Muscle layer of duodenum (tissue), 2 donors: ENCODE results near the gene SLC3A2.
"Not testable (repeated sequence)": the region's sequence is repeated elsewhere in the genome, so short reads cannot be mapped to it uniquely, and the experiment has no call there.

Experiments
- H3K27ac ChIP-seq: one replicate; pipeline ENCODE4 v1.7.0; 2013; ENCODE audit warnings: mild to moderate bottlenecking, low read length
- H3K27me3 ChIP-seq: one replicate; pipeline ENCODE4 v1.7.0; 2013; ENCODE audit warnings: low read depth, mild to moderate bottlenecking, control low read depth, low read length
- H3K36me3 ChIP-seq, 2 donors: one replicate each; pipeline ENCODE4 v1.7.0; 2013; ENCODE audit warnings: low read length in 2 of 2, control low read depth in 1 of 2, mild to moderate bottlenecking in 1 of 2; ENCODE audit not compliant: insufficient read depth in 2 of 2, control insufficient read depth in 1 of 2
- H3K4me1 ChIP-seq, 2 donors: one replicate each; pipeline ENCODE4 v1.7.0; 2013; ENCODE audit warnings: low read length in 2 of 2, mild to moderate bottlenecking in 2 of 2, control low read depth in 1 of 2, moderate library complexity in 1 of 2; ENCODE audit not compliant: insufficient read depth in 2 of 2, control insufficient read depth in 1 of 2
- H3K4me3 ChIP-seq, 2 donors: one replicate each; pipeline ENCODE4 v1.7.0; 2013; ENCODE audit warnings: low read length in 2 of 2, low read depth in 1 of 2, mild to moderate bottlenecking in 1 of 2
- H3K9me3 ChIP-seq, 2 donors: one replicate each; pipeline ENCODE4 v1.7.0; 2013; ENCODE audit warnings: low read length in 2 of 2, control low read depth in 1 of 2, mild to moderate bottlenecking in 1 of 2; ENCODE audit not compliant: control insufficient read depth in 1 of 2
- donor health status: healthy.

Gene SLC3A2

GRCh38 chr11:62880803-62881578 lies at the start of gene SLC3A2:
Gene SLC3A2, plus strand, starts transcription at chr11:62880896. Its CDS starts 128 bp downstream, at chr11:62881024.
- Histone ChIP-seq H3K4me1 (peaks cover 25 to 50% of the 10 kb centered on the region in 2 donors), H3K27me3 (no peaks in the 10 kb centered on the region)

DNA sequence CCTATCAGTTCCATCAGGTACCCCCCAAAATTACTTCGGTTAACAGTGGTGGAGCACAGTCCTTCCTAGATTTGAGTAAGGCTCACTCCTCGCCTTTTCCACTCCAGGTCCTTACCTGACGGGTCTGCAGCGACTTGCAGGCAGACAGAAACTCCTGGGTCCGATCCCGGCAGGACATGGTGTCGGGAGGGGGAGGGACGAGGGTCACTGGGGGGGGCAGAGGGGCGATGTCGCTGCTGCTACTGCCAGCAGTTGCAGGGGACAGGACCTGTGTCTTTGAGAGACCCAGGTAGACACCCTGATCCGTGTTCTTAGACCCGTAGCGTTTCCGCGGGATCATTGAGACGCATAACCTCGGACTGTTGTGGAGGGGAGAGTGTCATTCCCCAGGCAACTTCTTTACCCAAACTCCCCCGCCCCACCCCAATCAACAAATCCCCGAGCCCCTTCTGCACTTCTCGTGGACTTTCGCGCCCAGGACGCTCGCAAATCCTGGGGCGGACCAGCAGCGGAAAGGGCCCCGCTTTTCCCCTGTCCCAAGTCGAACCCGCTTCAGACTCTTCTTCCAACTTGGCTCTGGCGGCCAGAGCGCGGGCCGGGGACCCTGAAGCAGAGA lies 49.7 kb upstream of the SLC3A2 start:
- H3K4me1 ChIP-seq: peaks cover 8 to 37% of the 10 kb centered on the region in 2 donors
- H3K36me3 ChIP-seq: peaks cover 26 to 31% of the 10 kb centered on the region in 2 donors
- peak overlapping the region; percentile 97 for H3K27ac ChIP-seq
- H3K9me3 ChIP-seq: no peaks in the 10 kb centered on the region
- H3K27me3 ChIP-seq: no peaks in the 10 kb centered on the region
- H3K4me3 ChIP-seq: peak overlapping the region; percentile 90 to 94

More at GRCh38 chr11:62880803-62881578, at the start of gene SLC3A2:
- H3K4me3 ChIP-seq: peak within 1 kb of the TSS; percentile 94 to 97
- no peaks in the 10 kb centered on the region for H3K9me3 ChIP-seq
- H3K27ac ChIP-seq: peak within 1 kb of the TSS; percentile 99
- H3K36me3 ChIP-seq: peaks cover 32 to 51% of the 10 kb centered on the region in 2 donors

GRCh38 chr11:62831520-62832335 lies 49.0 kb upstream of the SLC3A2 start, which contains the start of gene STX5:
Gene STX5, minus strand, starts transcription at chr11:62832051. Its CDS starts 808 bp downstream, at chr11:62831243.
- H3K4me3 ChIP-seq: peak within 1 kb of the TSS; percentile 90 to 94
- H3K27ac ChIP-seq: peak within 1 kb of the TSS; percentile 97
- H3K4me1 ChIP-seq: peaks cover 8 to 37% of the 10 kb centered on the region in 2 donors
- H3K9me3 ChIP-seq: no peaks in the 10 kb centered on the region
- H3K27me3 ChIP-seq: no peaks in the 10 kb centered on the region
- H3K36me3 ChIP-seq: peaks cover 26 to 35% of the 10 kb centered on the region in 2 donors

DNA sequence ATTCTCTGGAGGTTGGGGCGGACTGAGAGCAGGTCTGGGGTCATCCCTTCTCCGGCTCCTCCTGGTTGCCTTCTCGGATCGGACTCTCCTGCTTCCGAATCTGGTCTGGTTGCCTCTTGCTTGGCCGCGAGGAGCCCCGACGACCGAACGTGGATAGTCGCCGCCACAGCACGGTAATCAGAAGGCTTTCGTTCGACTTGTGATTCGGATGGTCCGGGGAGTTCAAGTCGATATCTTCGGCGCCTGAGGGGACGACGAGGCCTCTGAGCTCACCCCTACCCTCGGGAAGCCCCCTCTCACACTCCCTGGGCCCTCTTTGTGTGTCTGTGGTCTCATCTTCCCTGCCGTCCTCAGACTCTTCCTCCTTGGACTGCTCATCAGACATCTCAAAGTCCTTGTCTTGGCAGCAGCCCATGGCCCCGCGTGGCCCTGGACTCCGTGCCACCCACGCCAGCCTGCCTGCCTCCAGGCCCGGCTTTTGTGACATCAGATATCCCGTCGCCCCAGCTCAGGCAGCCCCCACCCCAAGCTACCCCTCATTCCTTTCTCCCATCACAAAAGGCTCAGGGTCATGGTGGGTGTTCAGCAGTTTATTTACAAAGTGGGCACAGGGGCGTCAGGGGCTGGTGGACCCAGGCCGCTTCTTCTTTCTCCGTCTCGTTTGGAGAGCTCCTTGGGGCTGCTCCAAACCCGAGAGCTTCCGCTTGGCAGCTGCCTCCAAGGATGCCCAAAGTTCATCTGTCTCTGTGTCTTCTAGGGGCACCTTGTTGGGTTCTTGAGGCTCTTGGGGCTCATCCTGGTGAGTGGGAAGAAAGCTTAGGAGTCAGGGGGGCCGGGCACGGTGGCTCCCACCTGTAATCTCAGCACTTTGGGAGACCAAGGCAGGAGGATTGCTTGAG lies 48.1 kb upstream of the SLC3A2 start, which contains the start of gene TEX54:
Gene TEX54 (minus strand): TSS at position 506 of the 899 bp plus-strand sequence.
- no peaks in the 10 kb centered on the region for H3K27me3 ChIP-seq
- peaks cover 8 to 37% of the 10 kb centered on the region in 2 donors for H3K4me1 ChIP-seq
- peak within 1 kb of the TSS; percentile 97 for H3K27ac ChIP-seq
- no peaks in the 10 kb centered on the region for H3K9me3 ChIP-seq
- peaks cover 18 to 27% of the 10 kb centered on the region in 2 donors for H3K36me3 ChIP-seq
- peak within 1 kb of the TSS; percentile 90 to 94 for H3K4me3 ChIP-seq

GRCh38 chr11:62835336-62835735 lies 45.4 kb upstream of the SLC3A2 start:
- Histone ChIP-seq H3K27me3 (no peaks in the 10 kb centered on the region), H3K27ac (no peak overlapping the region), H3K4me3 (no peak overlapping the region), H3K36me3 (peaks cover 15 to 31% of the 10 kb centered on the region in 2 donors), H3K4me1 (peaks cover 8 to 31% of the 10 kb centered on the region in 2 donors), H3K9me3 (no peaks in the 10 kb centered on the region)

DNA sequence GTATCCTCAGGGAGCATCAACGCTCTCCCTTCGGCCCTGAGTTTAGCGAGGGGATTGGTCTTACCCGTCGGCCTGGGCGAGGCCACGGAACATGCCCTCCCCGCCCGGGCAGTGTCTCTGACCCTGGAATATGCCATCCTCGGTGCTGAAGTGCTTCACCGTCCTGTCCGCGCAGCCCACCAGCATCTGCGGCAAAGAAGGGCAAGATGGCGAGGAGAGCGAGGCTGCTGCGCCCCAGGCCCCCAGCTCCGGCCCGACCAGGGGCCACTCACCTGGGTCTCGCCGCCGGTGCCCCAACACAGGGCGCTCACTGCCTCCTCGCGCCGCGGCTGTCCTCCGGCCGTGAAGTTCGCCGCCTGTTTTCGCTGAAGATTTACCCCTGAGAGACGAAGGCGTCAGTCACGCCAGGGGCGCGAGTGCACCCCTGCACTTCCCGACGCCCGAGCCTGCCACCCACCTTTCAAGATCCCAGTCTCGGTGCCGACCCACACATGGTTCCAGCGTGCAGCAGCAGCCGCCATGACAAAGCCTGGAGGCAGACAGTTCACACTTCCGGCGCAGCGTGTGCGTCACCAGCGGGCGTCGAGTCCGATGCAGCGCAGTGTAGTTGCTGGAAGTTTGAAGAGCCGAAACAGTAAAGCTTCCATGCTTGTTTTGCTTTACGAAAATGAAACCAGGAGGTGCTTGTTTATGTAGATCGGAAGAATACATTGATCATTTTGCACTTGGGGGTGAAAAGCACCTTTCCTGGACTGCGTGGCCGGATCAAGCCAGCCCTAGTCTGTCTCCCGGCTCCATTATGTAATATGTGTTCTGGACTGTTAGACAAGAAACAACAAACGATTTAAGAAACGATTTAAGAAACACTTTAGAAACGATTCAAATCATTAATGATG lies 41.4 kb upstream of the SLC3A2 start, which contains the start of gene WDR74:
Gene WDR74 (minus strand): TSS at position 541 of the 896 bp plus-strand sequence. CDS start 20 bp downstream, at position 521.
- Histone ChIP-seq H3K27ac (peak within 1 kb of the TSS; percentile 97), H3K4me1 (peaks cover 3 to 9% of the 10 kb centered on the region in 2 donors), H3K4me3 (peak within 1 kb of the TSS; percentile 89 to 99), H3K27me3 (no peaks in the 10 kb centered on the region), H3K36me3 (peaks cover 15 to 28% of the 10 kb centered on the region in 2 donors), H3K9me3 (no peaks in the 10 kb centered on the region)

DNA sequence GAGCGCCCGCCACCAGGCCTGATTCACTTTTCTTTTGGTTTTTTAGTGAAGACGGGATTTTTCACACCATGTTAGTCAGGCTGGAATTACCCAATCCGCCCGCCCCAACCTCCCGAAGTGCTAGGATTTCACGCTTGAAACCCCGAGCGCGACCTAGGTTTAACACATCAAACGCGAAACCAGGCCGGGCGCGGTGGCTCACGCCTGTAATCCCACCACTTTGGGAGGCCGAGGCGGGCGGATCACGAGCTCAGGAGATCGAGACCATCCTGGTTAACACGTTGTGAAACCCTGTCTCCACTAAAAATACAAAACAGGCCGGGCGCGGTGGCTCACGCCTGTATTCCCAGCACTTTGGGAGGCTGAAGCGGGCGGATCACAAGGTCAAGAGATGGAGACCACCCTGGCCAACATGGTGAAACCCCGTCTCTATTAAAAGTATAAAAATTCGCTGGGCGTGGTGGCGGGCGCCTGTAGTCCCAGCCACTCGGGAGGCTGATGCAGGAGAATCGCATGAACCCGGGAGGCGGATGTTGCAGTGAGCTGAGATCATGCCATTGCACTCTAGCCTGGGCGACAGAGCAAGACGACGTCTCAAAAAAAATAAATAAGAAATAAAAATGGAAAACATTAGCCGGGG lies 39.9 kb upstream of the SLC3A2 start:
- not testable (repeated sequence) for H3K9me3 ChIP-seq, H3K4me1 ChIP-seq, H3K27me3 ChIP-seq
- Histone ChIP-seq H3K27ac (peak overlapping the region; percentile 97), H3K36me3 (peaks cover under 1 to 12% of the 10 kb centered on the region in 2 donors), H3K4me3 (peak overlapping the region; percentile 89 to 99)

- Histone ChIP-seq H3K27ac (peak overlapping the region; percentile 97), H3K4me3 (peak overlapping the region; percentile 61 to 99), H3K36me3 (peaks cover 0 to 5% of the 10 kb centered on the region in 2 donors), H3K9me3 (no peaks in the 10 kb centered on the region), H3K27me3 (no peaks in the 10 kb centered on the region), H3K4me1 (peaks cover 3 to 9% of the 10 kb centered on the region in 2 donors)
These were observed 39.1 kb upstream of the SLC3A2 start for GRCh38 chr11:62841361-62842170.
